DMS79 treated with DMSO at 0.1 percent for 48 hours (cell line): ENCODE data around the gene GOLGA8S.
"Not testable (repeated sequence)": the region's sequence is repeated elsewhere in the genome, so short reads cannot be mapped to it uniquely, and the experiment has no call there.

Source experiments
- DNase-seq: peaks from one replicate; lab custom pipeline; 2025; lab: John Stamatoyannopoulos, UW

The GOLGA8S gene

GRCh38 chr15:23354448-23354847 lies at the start of gene GOLGA8S:
Gene GOLGA8S, plus strand, starts transcription at chr15:23354748. Its CDS starts 62 bp downstream, at chr15:23354810.
- DNase-seq, result not testable (repeated sequence)

- not testable (repeated sequence) for DNase-seq
Measured at GRCh38 chr15:23304805-23305204, 49.7 kb upstream of the GOLGA8S start.

- not testable (repeated sequence) for DNase-seq
Measured at GRCh38 chr15:23305921-23306320, 48.6 kb upstream of the GOLGA8S start.

- not testable (repeated sequence) for DNase-seq
Measured at GRCh38 chr15:23311233-23311632, 43.3 kb upstream of the GOLGA8S start.

GRCh38 chr15:23334096-23334495 lies 20.5 kb upstream of the GOLGA8S start, which contains the start of gene GOLGA6L26:
Gene GOLGA6L26, minus strand, starts transcription at chr15:23334196. Its CDS starts 61 bp downstream, at chr15:23334135.
- DNase-seq, result not testable (repeated sequence)

- DNase-seq, result not testable (repeated sequence)
Measured at GRCh38 chr15:23362622-23363021, 8.1 kb downstream of the GOLGA8S start.

- not testable (repeated sequence) for DNase-seq
Measured at GRCh38 chr15:23364261-23364660, 9.7 kb downstream of the GOLGA8S start.

GRCh38 chr15:23370578-23370977 lies 16.0 kb downstream of the GOLGA8S start:
- DNase-seq, result no peak

GRCh38 chr15:23371134-23371533 lies 16.6 kb downstream of the GOLGA8S start:
- DNase-seq, result not testable (repeated sequence)

GRCh38 chr15:23371868-23372267 lies 17.3 kb downstream of the GOLGA8S start:
- DNase-seq, result not testable (repeated sequence)

- no peak for DNase-seq
Measured at GRCh38 chr15:23372284-23372683, 17.7 kb downstream of the GOLGA8S start.

- DNase-seq, result not testable (repeated sequence)
Measured at GRCh38 chr15:23372891-23373600, 18.5 kb downstream of the GOLGA8S start.

- not testable (repeated sequence) for DNase-seq
Measured at GRCh38 chr15:23374226-23374625, 19.7 kb downstream of the GOLGA8S start.

GRCh38 chr15:23378946-23379345 lies 24.4 kb downstream of the GOLGA8S start:
- not testable (repeated sequence) for DNase-seq

- DNase-seq, result not testable (repeated sequence)
Measured at GRCh38 chr15:23380700-23381099, 26.2 kb downstream of the GOLGA8S start.

- peak; percentile 36 for DNase-seq
Measured at GRCh38 chr15:23381192-23381591, 26.6 kb downstream of the GOLGA8S start.

GRCh38 chr15:23384371-23384770 lies 29.8 kb downstream of the GOLGA8S start:
- no peak for DNase-seq

GRCh38 chr15:23385886-23386430 lies 31.4 kb downstream of the GOLGA8S start:
- DNase-seq, result no peak

GRCh38 chr15:23387621-23388190 lies 33.2 kb downstream of the GOLGA8S start:
- DNase-seq, result no peak

- no peak for DNase-seq
Measured at GRCh38 chr15:23395030-23395692, 40.6 kb downstream of the GOLGA8S start.

- DNase-seq, result no peak
Measured at GRCh38 chr15:23395832-23396231, 41.3 kb downstream of the GOLGA8S start.

GRCh38 chr15:23397779-23398178 lies 43.2 kb downstream of the GOLGA8S start:
- no peak for DNase-seq
